ENCODE measurements around the gene MICU1.

Gene MICU1

GRCh38 chr10:72336259-72337038, 289.4 kb downstream of the MICU1 start:
- ChIA-PET POLR2A (interaction anchor here (1.1 kb wide), 1 partner anchor 63 kb away, joined by 3 read pairs; no protein-coding TSS in a partner anchor), CTCF (interaction anchor here (1.0 to 5.8 kb wide), 27 partner anchors 8 to 440 kb away, joined by 3 to 81 read pairs (median 6); partner anchors contain the start of genes ANAPC16 and ASCC1)
- H3K4me3 ChIP-seq (ENCODE audit: low read depth, low read length), result no peak overlapping the region
- no peak for DNase-seq (ENCODE audit: low read depth, low spot score)
- TF ChIP-seq, protein P1, sequence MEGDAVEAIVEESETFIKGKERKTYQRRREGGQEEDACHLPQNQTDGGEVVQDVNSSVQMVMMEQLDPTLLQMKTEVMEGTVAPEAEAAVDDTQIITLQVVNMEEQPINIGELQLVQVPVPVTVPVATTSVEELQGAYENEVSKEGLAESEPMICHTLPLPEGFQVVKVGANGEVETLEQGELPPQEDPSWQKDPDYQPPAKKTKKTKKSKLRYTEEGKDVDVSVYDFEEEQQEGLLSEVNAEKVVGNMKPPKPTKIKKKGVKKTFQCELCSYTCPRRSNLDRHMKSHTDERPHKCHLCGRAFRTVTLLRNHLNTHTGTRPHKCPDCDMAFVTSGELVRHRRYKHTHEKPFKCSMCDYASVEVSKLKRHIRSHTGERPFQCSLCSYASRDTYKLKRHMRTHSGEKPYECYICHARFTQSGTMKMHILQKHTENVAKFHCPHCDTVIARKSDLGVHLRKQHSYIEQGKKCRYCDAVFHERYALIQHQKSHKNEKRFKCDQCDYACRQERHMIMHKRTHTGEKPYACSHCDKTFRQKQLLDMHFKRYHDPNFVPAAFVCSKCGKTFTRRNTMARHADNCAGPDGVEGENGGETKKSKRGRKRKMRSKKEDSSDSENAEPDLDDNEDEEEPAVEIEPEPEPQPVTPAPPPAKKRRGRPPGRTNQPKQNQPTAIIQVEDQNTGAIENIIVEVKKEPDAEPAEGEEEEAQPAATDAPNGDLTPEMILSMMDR (IDR thresholded peaks at IDR 0.05; ENCODE audit: insufficient read depth, low read length, missing control alignments), result no peak

- CTCF ChIA-PET, result interaction anchor here (1.0 to 5.8 kb wide), 11 partner anchors 14 to 439 kb away, joined by 3 to 81 read pairs (median 8); no protein-coding TSS in a partner anchor
- no peak for DNase-seq (ENCODE audit: low read depth, low spot score)
These were observed 290.3 kb downstream of the MICU1 start for GRCh38 chr10:72335394-72336258.

GRCh38 chr10:72334825-72335393, 291.0 kb downstream of the MICU1 start:
- TF ChIP-seq, protein P1 (IDR thresholded peaks at IDR 0.05; ENCODE audit: insufficient read depth, low read length, missing control alignments), result no peak
- no peak for DNase-seq (ENCODE audit: low read depth, low spot score)
- no peak overlapping the region for H3K4me3 ChIP-seq (ENCODE audit: low read depth, low read length)
- POLR2A ChIA-PET, result interaction anchor here (1.0 to 1.4 kb wide), 2 partner anchors 57 to 61 kb away, joined by 3 read pairs; partner anchors contain the start of gene DDIT4
- CTCF ChIA-PET, result interaction anchor here (1.1 to 5.8 kb wide), 7 partner anchors 13 to 438 kb away, joined by 3 to 49 read pairs (median 6); no protein-coding TSS in a partner anchor

More at GRCh38 chr10:72335394-72336258, 290.3 kb downstream of the MICU1 start:
- POLR2A ChIA-PET, result interaction anchor here (1.0 to 1.4 kb wide), 2 partner anchors 58 to 62 kb away, joined by 3 read pairs; partner anchors contain the start of gene DDIT4
- TF ChIP-seq, protein P1 (IDR thresholded peaks at IDR 0.05; ENCODE audit: insufficient read depth, low read length, missing control alignments), result no peak
- H3K4me3 ChIP-seq (ENCODE audit: low read depth, low read length), result no peak overlapping the region

DNA sequence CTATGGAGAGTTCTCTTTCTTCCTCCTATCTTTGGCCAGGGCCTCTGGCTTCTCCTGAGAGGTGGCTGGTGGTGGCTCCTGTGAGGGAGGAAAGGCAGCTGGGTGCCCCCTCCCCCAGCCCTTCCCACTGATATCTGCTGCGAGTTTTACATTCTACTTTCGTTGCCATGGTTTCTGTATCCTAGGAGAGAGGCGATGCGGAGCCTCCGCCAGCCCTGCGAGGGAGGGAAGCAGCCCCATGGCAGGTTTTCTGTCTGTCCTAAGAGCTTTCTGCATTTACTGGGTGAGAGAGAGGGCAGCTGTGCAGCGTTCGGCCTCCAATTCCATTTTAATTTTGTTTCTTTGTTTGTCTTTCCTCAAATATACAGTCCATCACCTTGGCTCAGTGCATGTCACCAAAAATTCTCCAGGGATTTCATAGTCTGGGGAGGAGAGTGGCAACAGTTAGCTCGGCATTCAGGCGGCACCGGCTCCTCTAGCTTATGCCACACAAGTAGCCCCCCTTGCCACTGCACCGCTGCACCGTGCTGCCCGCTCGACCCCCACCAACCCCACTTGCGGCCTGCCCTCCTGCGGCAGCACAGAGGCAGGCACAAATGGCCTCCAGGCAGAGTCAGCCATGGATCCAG, 291.6 kb downstream of the MICU1 start:
- ChIA-PET POLR2A (interaction anchor here (1.0 to 1.4 kb wide), 2 partner anchors 57 to 60 kb away, joined by 3 read pairs; partner anchors contain the start of gene DDIT4), CTCF (interaction anchor here (0.9 to 5.8 kb wide), 7 partner anchors 11 to 438 kb away, joined by 3 to 49 read pairs (median 6); no protein-coding TSS in a partner anchor)
- DNase-seq (ENCODE audit: low read depth, low spot score), result no peak
- no peak overlapping the region for H3K4me3 ChIP-seq (ENCODE audit: low read depth, low read length)
- TF ChIP-seq, protein P1 (IDR thresholded peaks at IDR 0.05; ENCODE audit: insufficient read depth, low read length, missing control alignments), result no peak

DNA sequence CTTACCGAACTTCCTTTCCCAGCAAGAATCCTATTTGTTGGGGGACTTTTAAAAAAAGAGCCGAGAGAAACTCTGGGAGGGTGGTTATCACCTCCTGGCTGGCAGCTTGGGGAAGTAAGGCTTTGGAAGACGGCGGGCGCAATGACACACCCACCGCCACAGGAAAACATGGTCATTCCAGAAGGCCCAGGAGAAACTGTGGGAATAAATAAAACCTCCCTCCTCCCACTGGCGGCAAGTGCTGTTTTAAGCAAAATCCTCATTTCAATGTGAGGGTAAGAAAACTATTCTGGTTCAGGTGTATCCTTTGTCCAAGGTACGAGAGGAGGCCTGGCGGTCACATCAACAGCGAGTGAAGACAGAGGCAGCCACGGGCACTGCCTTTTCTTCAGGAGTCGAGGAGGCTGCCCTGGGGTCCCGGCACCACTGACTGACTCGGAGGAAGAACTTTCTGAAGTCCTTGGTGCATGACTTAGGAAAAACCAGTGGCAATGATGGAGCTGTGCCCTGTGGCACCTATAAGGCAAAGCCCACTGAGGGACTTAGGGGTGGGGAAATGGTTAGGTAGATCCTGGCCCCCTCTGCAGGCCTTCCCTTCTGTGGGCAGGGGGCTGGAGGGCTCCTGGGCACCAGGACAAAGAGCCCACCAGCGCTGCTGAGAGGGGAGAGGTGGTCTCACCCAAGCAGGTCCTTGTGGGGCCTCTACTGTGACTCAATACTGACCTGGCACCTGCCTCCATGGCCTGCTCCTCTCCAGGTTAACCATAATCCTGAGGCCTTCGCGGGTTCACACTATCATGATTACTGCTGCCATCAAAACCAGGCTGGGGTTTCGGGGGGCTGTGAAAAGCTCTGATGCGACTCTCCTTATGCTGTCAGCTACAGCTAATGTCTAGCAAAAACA, 292.5 kb downstream of the MICU1 start:
- CTCF ChIA-PET, result interaction anchor here (0.9 to 5.8 kb wide), 10 partner anchors 8 to 437 kb away, joined by 3 to 49 read pairs (median 6); no protein-coding TSS in a partner anchor
- TF ChIP-seq, protein P1 (IDR thresholded peaks at IDR 0.05; ENCODE audit: insufficient read depth, low read length, missing control alignments), result no peak
- POLR2A ChIA-PET, result interaction anchor here (1.4 to 2.1 kb wide), 2 partner anchors 56 to 60 kb away, joined by 3 to 6 read pairs; partner anchors contain the start of gene DDIT4
- no peak overlapping the region for H3K4me3 ChIP-seq (ENCODE audit: low read depth, low read length)
- DNase-seq (ENCODE audit: low read depth, low spot score), result no peak

Data from AG04449 (cell line).